ENCODE measurements around the gene RARB. TPM values are rescaled to one million over a fixed set of nuclear protein-coding genes. Genes with fewer than 3 reads are reported as not detected.

RARB gene
- total RNA-seq, 2 experiments from 2014 or later: not detected

DNA sequence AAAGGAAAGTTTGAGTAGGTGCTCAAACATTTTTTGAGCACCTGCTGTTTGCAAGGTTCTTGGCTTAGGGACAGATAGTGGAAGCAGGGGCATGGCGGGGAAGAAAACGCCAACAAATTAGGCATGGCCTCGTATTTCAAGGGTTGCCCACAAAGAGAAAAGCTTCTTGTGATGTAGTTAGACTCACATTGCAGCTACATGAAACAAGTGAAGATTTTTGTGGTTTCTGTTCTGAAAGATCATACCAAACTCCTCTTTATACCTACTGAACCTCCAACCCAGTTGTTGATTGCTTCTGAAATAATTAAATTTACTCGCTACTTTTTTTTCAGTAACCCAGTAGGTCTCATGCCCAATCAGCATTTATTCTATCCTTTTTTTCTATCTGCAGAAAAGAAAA lies 23.5 kb upstream of the RARB start:
- H3K4me3 Mint-ChIP-seq: no peak overlapping the region
- no peaks in the 10 kb centered on the region for H3K27me3 Mint-ChIP-seq
- no peak for DNase-seq
- ChIA-PET POLR2A (no interaction called here), CTCF (no interaction called here)
- H3K36me3 Mint-ChIP-seq (ENCODE audit: low read depth): no peaks in the 10 kb centered on the region
- H3K27ac Mint-ChIP-seq: no peak overlapping the region
- H3K9me3 Mint-ChIP-seq: no peaks in the 10 kb centered on the region
- no peaks in the 10 kb centered on the region for H3K4me1 Mint-ChIP-seq

DNA sequence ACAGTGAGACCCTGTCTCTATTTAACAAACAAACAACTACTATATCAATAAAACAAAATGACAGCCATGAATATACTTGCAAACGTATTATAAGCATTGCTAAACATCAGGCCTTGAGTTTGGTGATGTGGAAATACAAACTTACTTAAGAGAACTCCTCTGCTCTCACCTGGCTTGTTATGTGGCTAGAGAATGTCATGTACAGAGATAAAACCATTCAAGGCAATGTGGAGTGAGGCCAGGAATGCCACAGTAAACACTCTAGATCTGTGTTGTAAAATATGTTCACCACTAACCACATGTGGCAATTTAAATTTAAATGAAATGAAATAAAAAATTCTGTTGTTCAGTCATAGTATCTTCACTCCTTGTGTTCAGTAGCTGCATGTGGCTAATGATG lies 22.7 kb upstream of the RARB start:
- no peaks in the 10 kb centered on the region for H3K4me1 Mint-ChIP-seq
- POLR2A ChIA-PET: no interaction called here

GRCh38 chr3:25410703-25411102 lies 17.4 kb upstream of the RARB start:
- Mint-ChIP-seq H3K27me3 (no peaks in the 10 kb centered on the region), H3K36me3 (ENCODE audit: low read depth) (no peaks in the 10 kb centered on the region), H3K9me3 (no peaks in the 10 kb centered on the region), H3K4me1 (no peaks in the 10 kb centered on the region), H3K27ac (no peak overlapping the region), H3K4me3 (no peak overlapping the region)
- ChIA-PET POLR2A (no interaction called here), CTCF (no interaction called here)
- no peak for DNase-seq

More for the DNA sequence above, 22.7 kb upstream of the RARB start:
- H3K4me3 Mint-ChIP-seq: no peak overlapping the region
- CTCF ChIA-PET: no interaction called here
- H3K36me3 Mint-ChIP-seq (ENCODE audit: low read depth): no peaks in the 10 kb centered on the region
- H3K27ac Mint-ChIP-seq: no peak overlapping the region
- H3K27me3 Mint-ChIP-seq: no peaks in the 10 kb centered on the region
- H3K9me3 Mint-ChIP-seq: no peaks in the 10 kb centered on the region
- DNase-seq: no peak

- CTCF ChIA-PET: no interaction called here
- POLR2A ChIA-PET: no interaction called here
- no peak overlapping the region for H3K4me3 Mint-ChIP-seq
- no peak overlapping the region for H3K27ac Mint-ChIP-seq
- H3K27me3 Mint-ChIP-seq: no peaks in the 10 kb centered on the region
- H3K9me3 Mint-ChIP-seq: no peaks in the 10 kb centered on the region
- no peaks in the 10 kb centered on the region for H3K4me1 Mint-ChIP-seq
- DNase-seq: no peak
- H3K36me3 Mint-ChIP-seq (ENCODE audit: low read depth): no peaks in the 10 kb centered on the region
These were observed 15.8 kb upstream of the RARB start for GRCh38 chr3:25412269-25412668.

GRCh38 chr3:25416176-25416575 lies 11.9 kb upstream of the RARB start:
- POLR2A ChIA-PET: no interaction called here
- H3K36me3 Mint-ChIP-seq (ENCODE audit: low read depth): no peaks in the 10 kb centered on the region
- CTCF ChIA-PET: no interaction called here

DNA sequence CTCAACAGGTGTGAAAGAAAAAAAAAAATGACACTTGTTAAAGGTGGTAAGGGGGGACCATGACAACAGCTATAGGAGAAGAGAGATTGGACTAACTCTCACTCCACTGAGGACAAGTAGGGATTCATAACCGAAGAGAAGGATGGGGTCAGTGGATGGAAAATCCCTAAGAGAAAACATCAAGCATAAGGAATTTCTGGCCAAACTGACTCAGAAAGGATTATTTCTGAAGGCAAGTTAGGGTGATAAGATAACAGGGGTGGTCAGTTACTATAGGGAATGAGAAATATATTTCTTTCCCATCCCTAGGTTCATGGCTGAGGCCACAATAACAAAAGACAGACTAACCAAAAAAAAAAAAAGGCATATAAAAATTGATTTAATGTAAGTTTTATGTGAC lies 9.5 kb upstream of the RARB start:
- no peaks in the 10 kb centered on the region for H3K36me3 Mint-ChIP-seq (ENCODE audit: low read depth)
- H3K9me3 Mint-ChIP-seq: no peaks in the 10 kb centered on the region
- POLR2A ChIA-PET: no interaction called here
- no peaks in the 10 kb centered on the region for H3K4me1 Mint-ChIP-seq
- H3K27me3 Mint-ChIP-seq: no peaks in the 10 kb centered on the region
- no peak for DNase-seq
- CTCF ChIA-PET: no interaction called here
- no peak overlapping the region for H3K27ac Mint-ChIP-seq
- H3K4me3 Mint-ChIP-seq: no peak overlapping the region

More at GRCh38 chr3:25416176-25416575, 11.9 kb upstream of the RARB start:
- Mint-ChIP-seq H3K4me3 (no peak overlapping the region), H3K27me3 (no peaks in the 10 kb centered on the region), H3K4me1 (no peaks in the 10 kb centered on the region), H3K9me3 (no peaks in the 10 kb centered on the region), H3K27ac (no peak overlapping the region)
- no peak for DNase-seq

DNA sequence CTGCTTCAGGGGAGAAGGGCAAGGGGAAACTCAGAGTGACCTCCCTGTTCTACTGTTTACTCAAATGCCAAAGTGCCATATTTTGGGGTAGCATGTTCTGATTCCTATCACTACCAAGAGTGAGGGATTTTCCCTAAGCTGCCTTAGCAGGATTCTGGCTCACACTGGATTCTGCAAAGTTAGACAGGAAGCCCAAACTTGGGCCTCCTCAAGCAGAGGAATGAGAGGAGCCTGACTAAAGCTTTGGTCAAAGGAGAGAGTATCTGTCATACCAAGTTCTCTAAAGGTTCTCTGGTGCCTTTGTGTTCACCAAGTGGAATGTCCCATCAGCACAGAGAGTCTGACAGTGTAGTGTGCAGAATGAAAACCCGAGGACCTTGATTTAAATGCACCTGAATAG lies 8.8 kb upstream of the RARB start:
- no peak overlapping the region for H3K27ac Mint-ChIP-seq
- H3K27me3 Mint-ChIP-seq: no peaks in the 10 kb centered on the region
- no peak for DNase-seq
- H3K36me3 Mint-ChIP-seq (ENCODE audit: low read depth): no peaks in the 10 kb centered on the region
- no peak overlapping the region for H3K4me3 Mint-ChIP-seq
- ChIA-PET CTCF (no interaction called here), POLR2A (no interaction called here)
- H3K9me3 Mint-ChIP-seq: no peaks in the 10 kb centered on the region
- no peaks in the 10 kb centered on the region for H3K4me1 Mint-ChIP-seq

GRCh38 chr3:25420147-25420546 lies 7.9 kb upstream of the RARB start:
- Mint-ChIP-seq H3K9me3 (no peaks in the 10 kb centered on the region), H3K36me3 (ENCODE audit: low read depth) (no peaks in the 10 kb centered on the region), H3K4me3 (no peak overlapping the region), H3K27me3 (peaks cover 4% of the 10 kb centered on the region), H3K27ac (no peak overlapping the region), H3K4me1 (no peaks in the 10 kb centered on the region)
- no peak for DNase-seq
- CTCF ChIA-PET: no interaction called here
- POLR2A ChIA-PET: no interaction called here

DNA sequence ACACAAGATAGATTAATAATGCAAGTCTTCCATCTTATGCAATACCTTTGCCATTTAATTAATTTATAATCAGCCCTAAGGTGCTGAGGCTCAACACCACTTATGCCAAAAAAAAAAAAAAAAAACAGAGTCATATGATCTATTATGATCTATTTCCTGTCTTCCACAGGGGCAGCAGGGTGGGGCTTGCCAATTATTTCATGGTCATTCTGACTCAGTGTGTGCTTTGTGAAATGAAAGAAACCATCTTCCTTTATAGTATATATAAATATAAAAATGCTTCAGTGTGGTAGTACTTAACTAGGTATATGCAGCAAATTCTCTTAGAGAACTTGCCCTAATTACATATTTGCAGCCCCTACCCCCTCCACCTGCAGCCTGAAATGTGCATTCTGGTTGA lies 7.2 kb upstream of the RARB start:
- H3K4me3 Mint-ChIP-seq: no peak overlapping the region
- H3K27ac Mint-ChIP-seq: no peak overlapping the region
- H3K4me1 Mint-ChIP-seq: no peaks in the 10 kb centered on the region
- no peaks in the 10 kb centered on the region for H3K36me3 Mint-ChIP-seq (ENCODE audit: low read depth)
- peaks cover 4% of the 10 kb centered on the region for H3K27me3 Mint-ChIP-seq
- ChIA-PET POLR2A (no interaction called here), CTCF (no interaction called here)
- no peak for DNase-seq
- no peaks in the 10 kb centered on the region for H3K9me3 Mint-ChIP-seq

GRCh38 chr3:25421747-25422146 lies 6.3 kb upstream of the RARB start:
- no peak overlapping the region for H3K27ac Mint-ChIP-seq
- H3K4me3 Mint-ChIP-seq: no peak overlapping the region
- H3K36me3 Mint-ChIP-seq (ENCODE audit: low read depth): no peaks in the 10 kb centered on the region
- DNase-seq: no peak
- H3K4me1 Mint-ChIP-seq: no peaks in the 10 kb centered on the region
- H3K27me3 Mint-ChIP-seq: peaks cover 8% of the 10 kb centered on the region
- ChIA-PET CTCF (no interaction called here), POLR2A (no interaction called here)
- H3K9me3 Mint-ChIP-seq: no peaks in the 10 kb centered on the region

GRCh38 chr3:25423780-25424588 lies 4.1 kb upstream of the RARB start:
- Mint-ChIP-seq H3K4me1 (peaks cover 3% of the 10 kb centered on the region), H3K27ac (no peak overlapping the region), H3K9me3 (no peaks in the 10 kb centered on the region), H3K36me3 (ENCODE audit: low read depth) (no peaks in the 10 kb centered on the region), H3K4me3 (no peak overlapping the region), H3K27me3 (peaks cover 30% of the 10 kb centered on the region)
- CTCF ChIA-PET: no interaction called here
- POLR2A ChIA-PET: no interaction called here
- DNase-seq: no peak

GRCh38 chr3:25424614-25425013 lies 3.4 kb upstream of the RARB start:
- Mint-ChIP-seq H3K36me3 (ENCODE audit: low read depth) (no peaks in the 10 kb centered on the region), H3K9me3 (no peaks in the 10 kb centered on the region), H3K27ac (no peak overlapping the region), H3K4me1 (peaks cover 3% of the 10 kb centered on the region), H3K4me3 (no peak overlapping the region), H3K27me3 (peaks cover 34% of the 10 kb centered on the region)
- ChIA-PET CTCF (no interaction called here), POLR2A (no interaction called here)
- DNase-seq: no peak

DNA sequence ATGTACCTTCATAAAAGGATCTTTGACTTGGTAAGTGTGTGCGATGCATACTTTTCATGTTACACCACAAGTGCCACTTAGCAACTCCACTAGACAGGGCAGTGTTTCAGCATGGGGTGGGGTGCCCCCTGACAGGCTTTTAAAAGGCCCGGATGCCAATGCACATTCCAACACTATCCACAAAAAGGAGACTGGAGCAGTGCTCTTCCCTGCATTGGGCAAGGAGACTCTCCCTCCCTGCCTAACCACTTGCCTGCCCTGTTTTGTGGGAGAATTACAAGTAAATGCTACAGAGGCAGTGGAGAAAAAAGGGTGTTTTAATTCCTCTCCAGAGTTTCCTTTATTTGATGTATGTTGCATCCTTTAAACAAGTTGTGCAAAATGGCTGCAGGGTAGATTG lies 1.7 kb upstream of the RARB start:
- no peaks in the 10 kb centered on the region for H3K36me3 Mint-ChIP-seq (ENCODE audit: low read depth)

DNA sequence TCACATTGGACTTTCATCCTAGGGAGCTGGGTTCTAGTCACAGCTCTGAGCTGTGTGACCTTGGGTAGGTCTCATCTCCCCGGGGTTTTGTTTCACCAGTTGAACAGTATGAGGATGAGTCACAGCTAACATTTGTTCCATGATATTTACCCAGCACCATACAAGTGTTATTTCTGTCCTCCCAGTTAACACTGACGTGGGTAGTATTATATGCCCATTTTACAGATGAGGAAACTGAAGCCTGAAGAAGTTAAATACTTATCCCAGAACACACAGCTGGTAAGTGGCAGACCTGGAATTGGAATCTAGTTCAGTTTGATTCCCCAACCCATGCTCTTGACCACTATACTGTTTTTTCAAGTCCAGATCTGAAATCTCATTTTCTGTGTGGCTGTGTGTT lies 908 bp upstream of the RARB start:
- Mint-ChIP-seq H3K27ac (no peak overlapping the region), H3K4me3 (no peak overlapping the region), H3K4me1 (peaks cover 3% of the 10 kb centered on the region), H3K36me3 (ENCODE audit: low read depth) (no peaks in the 10 kb centered on the region), H3K9me3 (no peaks in the 10 kb centered on the region), H3K27me3 (peaks cover 44% of the 10 kb centered on the region)
- POLR2A ChIA-PET: no interaction called here
- CTCF ChIA-PET: no interaction called here
- no peak for DNase-seq

More for the DNA sequence above, 1.7 kb upstream of the RARB start:
- peaks cover 3% of the 10 kb centered on the region for H3K4me1 Mint-ChIP-seq
- no peak overlapping the region for H3K4me3 Mint-ChIP-seq
- no peak for DNase-seq
- ChIA-PET POLR2A (no interaction called here), CTCF (no interaction called here)
- H3K9me3 Mint-ChIP-seq: no peaks in the 10 kb centered on the region
- H3K27ac Mint-ChIP-seq: no peak overlapping the region
- H3K27me3 Mint-ChIP-seq: peaks cover 44% of the 10 kb centered on the region
